Endothelial cell of umbilical vein (primary cell): Measurements from ENCODE around the gene FTO. TPM values are rescaled to one million over a fixed set of nuclear protein-coding genes. Genes with fewer than 3 reads are reported as not detected.

Experiments used
- BruUV-seq: library from RNA; stranded (reverse); fragments of 400-500 nt; replicated peaks from 2 replicates; lab custom pipeline; 2021; lab: Mats Ljungman, UMichigan
- CTCF ChIA-PET: fragments of 300-600, 350-600 bp; sonication (Branson Sonifier 250); formaldehyde crosslinking; loops from one replicate; lab custom pipeline; 2021; ENCODE audit warnings: antibody characterized with exemption, inconsistent platforms; lab: Charles Lee
- POLR2A ChIA-PET: fragments of 300-600, 350-600 bp; sonication (Branson Sonifier 250); formaldehyde crosslinking; loops from one replicate; lab custom pipeline; 2021; ENCODE audit warnings: antibody characterized with exemption, inconsistent platforms; lab: Charles Lee
- DNase-seq: peaks from one replicate; pipeline ENCODE4 v3.0.0-alpha.2; 2011; ENCODE audit warnings: low read depth, low spot score
- FAIRE-seq: peaks from 2 replicates; lab custom pipeline; 2011; peaks lifted over from hg19 to GRCh38; lab: Jason Lieb, UNC
- H2AFZ ChIP-seq: 2 replicates; pipeline ENCODE4 v1.6.0; 2012; ENCODE audit warnings: low read depth, low read length, control low read depth, inconsistent platforms
- H3K27ac ChIP-seq: 2 replicates; pipeline ENCODE4 v1.5.1; 2011; ENCODE audit warnings: low read depth, mild to moderate bottlenecking, control low read depth, low read length, moderate library complexity; ENCODE audit not compliant: insufficient read depth
- H3K27me3 ChIP-seq, 2 experiments: 2 replicates each; pipeline versions ENCODE4 v1.6.0 to v1.6.1; 2011; ENCODE audit warnings: low read length in 2 of 2, mixed read lengths in 1 of 2; ENCODE audit not compliant: control insufficient read depth in 2 of 2, insufficient read depth in 2 of 2
- H3K36me3 ChIP-seq, 2 experiments: 2 replicates in 1 of 2; 3 replicates in 1 of 2; pipeline ENCODE4 v1.5.1; 2011; ENCODE audit warnings: low read length in 2 of 2, mild to moderate bottlenecking in 1 of 2, moderate library complexity in 1 of 2; ENCODE audit not compliant: control insufficient read depth in 2 of 2, insufficient read depth in 2 of 2; ENCODE audit errors: extremely low read depth in 1 of 2
- H3K4me1 ChIP-seq: 3 replicates; pipeline ENCODE4 v1.5.1; 2011; ENCODE audit warnings: mild to moderate bottlenecking, low read length; ENCODE audit not compliant: control insufficient read depth, insufficient read depth; ENCODE audit errors: extremely low read depth
- H3K4me2 ChIP-seq: 2 replicates; pipeline ENCODE4 v1.6.1; 2011; ENCODE audit warnings: low read length, control low read depth, mixed read lengths; ENCODE audit not compliant: insufficient read depth
- H3K4me3 ChIP-seq, 3 experiments: fragments of 200-600 bp in 1 of 3; sonication (generic), shearing (Covaris generic) in 1 of 3; replicated peaks in 1 of 3; 2 replicates each; pipeline ENCODE4 v1.5.1; 2011 to 2016; ENCODE audit warnings: control low read depth in 3 of 3, low read length in 3 of 3, mild to moderate bottlenecking in 2 of 3, inconsistent platforms in 1 of 3, low read depth in 1 of 3, moderate library complexity in 1 of 3; ENCODE audit not compliant: insufficient read depth in 1 of 3
- H3K79me2 ChIP-seq: 2 replicates; pipeline ENCODE4 v1.6.0; 2012; ENCODE audit warnings: low read length, inconsistent platforms; ENCODE audit not compliant: control insufficient read depth, insufficient read depth
- H3K9ac ChIP-seq: replicated peaks from 2 replicates; pipeline ENCODE3; 2011; ENCODE audit warnings: low read length, control low read depth; ENCODE audit not compliant: insufficient read depth; ENCODE audit errors: extremely low read depth
- H3K9me1 ChIP-seq: replicated peaks from 3 replicates; pipeline ENCODE4 v1.6.0; 2011; ENCODE audit warnings: mild to moderate bottlenecking, low read length; ENCODE audit not compliant: control insufficient read depth, insufficient read depth; ENCODE audit errors: extremely low read depth
- H3K9me3 ChIP-seq: replicated peaks from 2 replicates; pipeline ENCODE4 v1.5.1; 2012; ENCODE audit warnings: low read length, inconsistent platforms; ENCODE audit not compliant: control insufficient read depth, insufficient read depth
- H4K20me1 ChIP-seq: replicated peaks from 2 replicates; pipeline ENCODE3; 2011; ENCODE audit warnings: mild to moderate bottlenecking, low read length; ENCODE audit not compliant: control insufficient read depth, insufficient read depth; ENCODE audit errors: extremely low read depth
- CTCF ChIP-seq, 2 donors: IDR thresholded peaks; 1 replicate in 1 of 2; 2 replicates in 1 of 2; pipeline ENCODE4 v1.5.1; 2011; ENCODE audit warnings: low read length in 2 of 2, mild to moderate bottlenecking in 2 of 2, moderate library complexity in 2 of 2, control low read depth in 1 of 2, inconsistent platforms in 1 of 2, low read depth in 1 of 2; ENCODE audit not compliant: insufficient read depth in 1 of 2; ENCODE audit errors: extremely low read depth in 1 of 2
- EZH2 ChIP-seq: IDR thresholded peaks from 2 replicates; pipeline ENCODE4 v1.6.1; 2012; ENCODE audit warnings: borderline replicate concordance, low read depth, mild to moderate bottlenecking, moderate library complexity, low read length, inconsistent platforms; ENCODE audit not compliant: severe bottlenecking
- FOS ChIP-seq: IDR thresholded peaks from 2 replicates; pipeline ENCODE4 v1.6.1; 2011; ENCODE audit warnings: mild to moderate bottlenecking, low read length, moderate library complexity, borderline replicate concordance; ENCODE audit not compliant: insufficient read depth
- GATA2 ChIP-seq: IDR thresholded peaks from 2 replicates; pipeline ENCODE4 v1.7.0; 2011; ENCODE audit warnings: low read depth, mild to moderate bottlenecking, moderate library complexity, mixed read lengths, low read length; ENCODE audit not compliant: insufficient read length, insufficient read depth
- JUN ChIP-seq: IDR thresholded peaks from 2 replicates; pipeline ENCODE4 v1.6.1; 2011; ENCODE audit warnings: borderline replicate concordance, low read depth; ENCODE audit not compliant: insufficient read length, insufficient read depth
- MAX ChIP-seq: IDR thresholded peaks from 2 replicates; pipeline ENCODE4 v1.6.1; 2011; ENCODE audit not compliant: insufficient read depth, insufficient read length
- MYC ChIP-seq: IDR thresholded peaks from one replicate; pipeline ENCODE4 v1.6.1; 2011; ENCODE audit warnings: mild to moderate bottlenecking, low read depth, low read length
- POLR2A ChIP-seq: IDR thresholded peaks from 2 replicates; pipeline ENCODE4 v1.6.1; 2012; ENCODE audit warnings: low read depth, mild to moderate bottlenecking, control low read depth, low read length
- POLR2AphosphoS5 ChIP-seq: IDR thresholded peaks from 2 replicates; pipeline ENCODE4 v1.6.1; 2012; ENCODE audit warnings: low read depth, mild to moderate bottlenecking, control low read depth, low read length, moderate library complexity; ENCODE audit not compliant: insufficient read depth
- dilution Hi-C: fragments of 300-500 bp; cut with MboI; formaldehyde crosslinking; loops from one replicate; pipeline ENCODE4 v1.15.0; 2019; ENCODE audit warnings: low sequenced_read_pairs; ENCODE audit not compliant: extremely low pct_ligation_motif_present
- intact Hi-C: fragments of 100-400 bp; cut with micrococcal nuclease; formaldehyde crosslinking; loops from one replicate; pipeline ENCODE4 v1.10.0; 2022
- polyA plus RNA-seq, 4 experiments: library from polyadenylated mRNA; depleted of rRNA in 3 of 4; stranded (reverse) in 3 of 4; unstranded in 1 of 4; fragments of >200 nt; gene quantifications; 2 replicates each; pipeline versions ENCODE4 v1.2.1 to v1.2.3, GENCODE V29; 2011 to 2012; ENCODE audit warnings: missing spikeins in 1 of 4
- total RNA-seq: library from RNA; stranded (reverse); gene quantifications from 2 replicates; pipeline ENCODE4 v1.2.3, GENCODE V29; 2021

Gene FTO
- total and polyA plus RNA-seq, 2 donors (not counting 3 experiments of a cell fraction or from before 2014, with no cell fraction given) = 48.6 to 87.1 TPM

GRCh38 chr16:54174201-54174600 lies 470.2 kb downstream of the FTO start:
- intact Hi-C loops = no loop called here
- TF ChIP-seq CTCF (IDR thresholded peaks at IDR 0.05; ENCODE audit: extremely low read depth in 1 of 2, insufficient read depth in 1 of 2, low read depth in 1 of 2, low read length in 2 of 2) = no peak
- no peak for TF ChIP-seq POLR2AphosphoS5
- no peak for TF ChIP-seq MAX
- H3K4me3 ChIP-seq = no peak overlapping the region

GRCh38 chr16:54174750-54175149 lies 470.8 kb downstream of the FTO start:
- no peak overlapping the region for H3K4me3 ChIP-seq
- TF ChIP-seq FOS = no peak
- no peak for TF ChIP-seq POLR2AphosphoS5
- no peak for TF ChIP-seq CTCF (IDR thresholded peaks at IDR 0.05; ENCODE audit: extremely low read depth in 1 of 2, insufficient read depth in 1 of 2, low read depth in 1 of 2, low read length in 2 of 2)
- TF ChIP-seq EZH2 = no peak
- no peak for TF ChIP-seq MAX
- no peak for TF ChIP-seq MYC
- TF ChIP-seq POLR2A = no peak
- TF ChIP-seq JUN = no peak
- TF ChIP-seq GATA2 = no peak
- no peak for FAIRE-seq
- no peaks in the 10 kb centered on the region for H3K79me2 ChIP-seq
- H3K9ac ChIP-seq = no peak overlapping the region
- H3K27me3 ChIP-seq = peaks cover 10 to 17% of the 10 kb centered on the region in 2 experiments
- BruUV-seq = no TSS peak
- ChIA-PET POLR2A (no interaction called here), CTCF (interaction anchor here (1.4 kb wide), 1 partner anchor 14 kb away, joined by 5 read pairs; no protein-coding TSS in a partner anchor)
- H3K9me1 ChIP-seq = no peaks in the 10 kb centered on the region
- no peak overlapping the region for H3K27ac ChIP-seq
- H2AFZ ChIP-seq = no peak overlapping the region
- dilution Hi-C loops (no loop called here), intact Hi-C loops (no loop called here)
- no peak overlapping the region for H3K4me2 ChIP-seq
- H3K36me3 ChIP-seq = no peaks in the 10 kb centered on the region
- H3K9me3 ChIP-seq = no peaks in the 10 kb centered on the region
- DNase-seq = no peak
- no peaks in the 10 kb centered on the region for H4K20me1 ChIP-seq
- no peaks in the 10 kb centered on the region for H3K4me1 ChIP-seq

More at GRCh38 chr16:54174201-54174600, 470.2 kb downstream of the FTO start:
- Histone ChIP-seq H3K9me3 (no peaks in the 10 kb centered on the region), H3K36me3 (no peaks in the 10 kb centered on the region), H3K4me1 (no peaks in the 10 kb centered on the region), H3K27me3 (peaks cover 10 to 17% of the 10 kb centered on the region in 2 experiments), H3K9ac (no peak overlapping the region), H3K27ac (no peak overlapping the region), H3K79me2 (no peaks in the 10 kb centered on the region), H4K20me1 (no peaks in the 10 kb centered on the region), H3K9me1 (no peaks in the 10 kb centered on the region), H2AFZ (no peak overlapping the region), H3K4me2 (no peak overlapping the region)
- no peak for DNase-seq
- CTCF ChIA-PET = interaction anchor here (1.4 kb wide), 1 partner anchor 15 kb away, joined by 5 read pairs; no protein-coding TSS in a partner anchor
- no peak for FAIRE-seq
- dilution Hi-C loops = no loop called here
- BruUV-seq = no TSS peak
- POLR2A ChIA-PET = no interaction called here
